Suprapubic skin (tissue), 4 donors: ENCODE results near the gene SAMD4A.

Experiments used
- CTCF ChIP-seq, 2 donors: fragments of 200-600 bp in 1 of 2; fragments of 450-650 bp in 1 of 2; sonication (generic) in 1 of 2; IDR thresholded peaks; one replicate each; pipeline ENCODE4 v1.5.1; 2016 to 2019; ENCODE audit warnings: antibody characterized with exemption in 2 of 2, mild to moderate bottlenecking in 1 of 2, moderate library complexity in 1 of 2
- EP300 ChIP-seq: sonication (generic); formaldehyde crosslinking; IDR thresholded peaks from one replicate; pipeline ENCODE4 v1.6.1; 2017; ENCODE audit warnings: antibody characterized with exemption
- POLR2A ChIP-seq, 2 donors: fragments of 450-650 bp; IDR thresholded peaks; one replicate each; pipeline ENCODE4 v1.6.1; 2017; ENCODE audit warnings: antibody characterized with exemption in 2 of 2, mild to moderate bottlenecking in 2 of 2, moderate library complexity in 2 of 2
- POLR2AphosphoS5 ChIP-seq, 3 donors: sonication (generic); formaldehyde crosslinking; IDR thresholded peaks; one replicate each; pipeline ENCODE4 v1.6.1; 2017; ENCODE audit warnings: antibody characterized with exemption in 3 of 3

- TF ChIP-seq CTCF (IDR thresholded peaks at IDR 0.05) (no peak), POLR2A (IDR thresholded peaks at IDR 0.05) (no peak), POLR2AphosphoS5 (IDR thresholded peaks at IDR 0.05) (no peak), EP300 (no peak)
These were observed 29.3 kb upstream of the SAMD4A start for GRCh38 chr14:54537651-54538050.
